Heart right ventricle (tissue), 16 donors: Measurements from ENCODE around the gene C4orf50. TPM values are rescaled to one million over a fixed set of nuclear protein-coding genes. Genes with fewer than 3 reads are reported as not detected.

ENCODE experiments used
- ATAC-seq, 8 donors: fragments of 200-7000 bp; cut with Tn5 transposase; one replicate each; pipeline ENCODE4 v1.9.1; 2020; ENCODE audit warnings: mild to moderate bottlenecking in 8 of 8, moderate library complexity in 8 of 8, moderate number of reproducible peaks in 1 of 8
- DNase-seq, 2 donors: peaks; one replicate each; pipeline ENCODE4 v3.0.0-alpha.2; 2020
- H3K27ac ChIP-seq, 10 donors: fragments of 200-600 bp; sonication (generic) in 2 of 10; one replicate each; pipeline versions ENCODE4 v1.5.0 to v1.8.0; 2020 to 2022; ENCODE audit warnings: mild to moderate bottlenecking in 3 of 10
- H3K27me3 ChIP-seq, 7 donors: fragments of 200-600 bp; one replicate each; pipeline ENCODE4 v1.8.0; 2021 to 2022; ENCODE audit warnings: mild to moderate bottlenecking in 2 of 7
- H3K36me3 ChIP-seq, 9 donors: fragments of 200-600 bp; sonication (generic) in 1 of 9; one replicate each; pipeline versions ENCODE4 v1.5.0 to v1.8.0; 2020 to 2022; ENCODE audit warnings: mild to moderate bottlenecking in 2 of 9
- H3K4me1 ChIP-seq, 9 donors: fragments of 200-600 bp; sonication (generic) in 1 of 9; one replicate each; pipeline versions ENCODE4 v1.5.0 to v1.8.0; 2020 to 2022; ENCODE audit warnings: mild to moderate bottlenecking in 4 of 9
- H3K4me3 ChIP-seq, 10 donors: fragments of 200-600 bp; sonication (generic) in 2 of 10; one replicate each; pipeline versions ENCODE4 v1.5.0 to v1.8.0; 2020 to 2022; ENCODE audit warnings: mild to moderate bottlenecking in 7 of 10, moderate library complexity in 2 of 10
- H3K9me3 ChIP-seq, 11 donors: fragments of 200-600 bp in 10 of 11; sonication (generic) in 2 of 11; one replicate each; pipeline versions ENCODE4 v1.5.0 to v1.8.0; 2013 to 2022; ENCODE audit warnings: mild to moderate bottlenecking in 2 of 11, control low read depth in 1 of 11, moderate library complexity in 1 of 11
- CTCF ChIP-seq, 9 donors: fragments of 200-600 bp; sonication (generic) in 2 of 9; IDR thresholded peaks; one replicate each; pipeline versions ENCODE4 v1.5.0 to v1.8.0; 2021 to 2022; ENCODE audit warnings: antibody characterized with exemption in 9 of 9, mild to moderate bottlenecking in 5 of 9, moderate library complexity in 1 of 9
- WGBS, 2 donors: extraction: QIAGEN DNeasy Blood & Tissue Kit; methylation state at CpG; one replicate each; pipeline ENCODE4 v1.1.7; 2013; ENCODE audit warnings: inconsistent platforms in 1 of 2; 5-methylcytosine and 5-hydroxymethylcytosine counted together
- intact Hi-C, 10 donors: fragments of 100-400 bp; cut with DNase I; formaldehyde crosslinking; loops; one replicate each; pipeline versions ENCODE4 v1.11.1 to v1.14.2; 2022
- polyA plus RNA-seq, 2 donors: library from polyadenylated mRNA; stranded (reverse); fragments of 200-250 nt; gene quantifications; one replicate each; pipeline ENCODE4 v1.2.3, GENCODE V29; 2013
- total RNA-seq, 10 donors: library from RNA; stranded (reverse); fragmentation: NEBNext Ultra II Directional in 3 of 10; extraction: Animal tissue kit (Norgen Biotek cat#: 25700) in 3 of 10; gene quantifications; one replicate each; pipeline versions ENCODE4 v1.2.1 to v1.2.4, GENCODE V29; 2021 to 2023
- donor health status: Arrhythmogenic right ventricular cardiomyopathy.
- donor health status: ischemic (EF 13 %, LVEDD 7.1; RV severe dilation, severe dysfunction).
- donor health status: healthy with polysubstance abuse.
- donor health status: DM: no; HTN: yes; CAD: no.
- donor health status: DM: no; HTN: no; CAD: no.
- donor health status: ischemic (EF 25% LVEDD 6.9; RV normal size, moderate dysfunction).
- donor health status: ischemic (EF 25% LVEDD 5.7; RV mildly dilated, moderate dysfunction).
- donor health status: healthy.
- donor health status: DM: yes; HTN: yes; CAD: no.
- donor health status: Ischemic cardiomyopathy.
- donor health status: ischemic (EF 35%, LVEDD 5.7; RV mildly dilated, moderate dysfunction).
- donor health status: nonischemic (EF 11% LVEDD 7.7; RV severe dilation, severe dysfunction).
- donor health status: DM: yes; HTN: yes; CAD: no.
- donor health status: PGD.
- donor health status: ischemic (EF 29% LVEDD 5.4; RV normal size, mild dysfunction).
- donor health status: nonischemic (EF 23%, LVEDD 6.1; RV moderate dilation, normal function).

The C4orf50 gene
- total and polyA plus RNA-seq, 12 donors, result 0.05 TPM; not detected in 11

GRCh38 chr4:5976431-5976830, 41.8 kb downstream of the C4orf50 start:
- Histone ChIP-seq H3K4me3 (no peak overlapping the region), H3K9me3 (no peaks in the 10 kb centered on the region), H3K27ac (no peak overlapping the region), H3K4me1 (no peaks in the 10 kb centered on the region), H3K36me3 (no peaks in the 10 kb centered on the region), H3K27me3 (peaks cover 0 to 83% (median 71%) of the 10 kb centered on the region in 7 donors)
- TF ChIP-seq CTCF (IDR thresholded peaks at IDR 0.05), result no peak
- ATAC-seq, result no peak
- no peak for DNase-seq
- intact Hi-C loops, result loop anchor here in 1 of 10 donors (10.0 kb wide), 1 partner anchor 152 kb away; no protein-coding TSS in a partner anchor
- WGBS, 2 donors, result 74 to 85% methylated on average over 6 of the region's 6 CpGs

GRCh38 chr4:5974321-5974720, 43.9 kb downstream of the C4orf50 start:
- Histone ChIP-seq H3K9me3 (no peaks in the 10 kb centered on the region), H3K36me3 (no peaks in the 10 kb centered on the region), H3K27ac (no peak overlapping the region), H3K27me3 (peaks cover 0 to 86% (median 67%) of the 10 kb centered on the region in 7 donors), H3K4me1 (no peaks in the 10 kb centered on the region), H3K4me3 (no peak overlapping the region)
- DNase-seq (no peak), ATAC-seq (no peak)
- WGBS, 2 donors, result 67 to 70% methylated on average over 15 of the region's 15 CpGs
- intact Hi-C loops, result loop anchor here in 1 of 10 donors (10.0 kb wide), 1 partner anchor 150 kb away; no protein-coding TSS in a partner anchor
- TF ChIP-seq CTCF (IDR thresholded peaks at IDR 0.05), result no peak

GRCh38 chr4:5973486-5974220, 44.6 kb downstream of the C4orf50 start:
- WGBS, 2 donors, result 79 to 80% methylated on average over 25 of the region's 25 CpGs
- H3K27ac ChIP-seq, result no peak overlapping the region
- H3K36me3 ChIP-seq, result no peaks in the 10 kb centered on the region
- TF ChIP-seq CTCF (IDR thresholded peaks at IDR 0.05), result no peak
- no peaks in the 10 kb centered on the region for H3K9me3 ChIP-seq
- no peak for ATAC-seq
- intact Hi-C loops, result loop anchor here in 1 of 10 donors (10.0 kb wide), 1 partner anchor 149 kb away; no protein-coding TSS in a partner anchor
- H3K27me3 ChIP-seq, result peaks cover 0 to 88% (median 67%) of the 10 kb centered on the region in 7 donors
- no peak overlapping the region for H3K4me3 ChIP-seq
- no peak for DNase-seq
- no peaks in the 10 kb centered on the region for H3K4me1 ChIP-seq

GRCh38 chr4:5973033-5973432, 45.2 kb downstream of the C4orf50 start:
- no peaks in the 10 kb centered on the region for H3K36me3 ChIP-seq
- TF ChIP-seq CTCF (IDR thresholded peaks at IDR 0.05), result no peak
- H3K27ac ChIP-seq, result no peak overlapping the region
- WGBS, 2 donors, result 65 to 79% methylated on average over 10 of the region's 10 CpGs
- DNase-seq (no peak), ATAC-seq (no peak)
- no peaks in the 10 kb centered on the region for H3K9me3 ChIP-seq
- intact Hi-C loops, result loop anchor here in 1 of 10 donors (10.0 kb wide), 1 partner anchor 148 kb away; no protein-coding TSS in a partner anchor
- H3K4me3 ChIP-seq, result no peak overlapping the region
- H3K4me1 ChIP-seq, result no peaks in the 10 kb centered on the region
- H3K27me3 ChIP-seq, result peaks cover 0 to 88% (median 67%) of the 10 kb centered on the region in 7 donors
